Coronary artery (tissue), 2 donors: ENCODE measurements around the gene CCNI.
"Not testable (repeated sequence)": the region's sequence is repeated elsewhere in the genome, so short reads cannot be mapped to it uniquely, and the experiment has no call there.

Experiments
- DNase-seq: peaks from one replicate; pipeline ENCODE4 v3.0.0-alpha.2; 2017; ENCODE audit warnings: low spot score
- H3K27ac ChIP-seq, 2 donors: fragments of 200-600 bp; sonication (generic); one replicate each; pipeline ENCODE4 v1.5.1; 2016 to 2019
- H3K4me3 ChIP-seq: fragments of 200-600 bp; sonication (generic); 2 replicates; pipeline ENCODE4 v1.5.1; 2016; ENCODE audit warnings: mild to moderate bottlenecking, moderate library complexity
- TF ChIP-seq, protein P1 (sequence below): fragments of 200-600 bp; sonication (generic); IDR thresholded peaks from one replicate; pipeline ENCODE4 v1.5.1; 2019; ENCODE audit warnings: antibody characterized with exemption

The CCNI gene

DNA sequence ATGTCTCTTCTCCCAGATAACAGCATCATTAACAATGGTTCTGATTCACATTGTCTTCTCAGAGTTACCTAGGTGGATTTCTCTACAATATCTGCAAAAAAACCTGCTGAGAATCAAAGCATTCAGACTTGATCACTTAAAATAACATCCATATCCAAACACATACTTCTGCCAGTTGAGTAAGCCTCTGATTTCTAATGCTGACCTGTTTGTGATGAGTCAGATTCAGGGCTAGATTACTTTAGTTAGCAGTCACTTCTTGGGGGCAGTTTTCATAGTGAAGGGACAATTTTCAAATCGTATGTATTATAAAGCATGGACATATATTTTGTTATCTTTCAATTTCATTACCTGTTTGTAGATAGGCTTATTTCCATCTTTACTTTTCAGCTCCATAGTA is 35.5 kb downstream of the CCNI start:
- TF ChIP-seq, protein P1, sequence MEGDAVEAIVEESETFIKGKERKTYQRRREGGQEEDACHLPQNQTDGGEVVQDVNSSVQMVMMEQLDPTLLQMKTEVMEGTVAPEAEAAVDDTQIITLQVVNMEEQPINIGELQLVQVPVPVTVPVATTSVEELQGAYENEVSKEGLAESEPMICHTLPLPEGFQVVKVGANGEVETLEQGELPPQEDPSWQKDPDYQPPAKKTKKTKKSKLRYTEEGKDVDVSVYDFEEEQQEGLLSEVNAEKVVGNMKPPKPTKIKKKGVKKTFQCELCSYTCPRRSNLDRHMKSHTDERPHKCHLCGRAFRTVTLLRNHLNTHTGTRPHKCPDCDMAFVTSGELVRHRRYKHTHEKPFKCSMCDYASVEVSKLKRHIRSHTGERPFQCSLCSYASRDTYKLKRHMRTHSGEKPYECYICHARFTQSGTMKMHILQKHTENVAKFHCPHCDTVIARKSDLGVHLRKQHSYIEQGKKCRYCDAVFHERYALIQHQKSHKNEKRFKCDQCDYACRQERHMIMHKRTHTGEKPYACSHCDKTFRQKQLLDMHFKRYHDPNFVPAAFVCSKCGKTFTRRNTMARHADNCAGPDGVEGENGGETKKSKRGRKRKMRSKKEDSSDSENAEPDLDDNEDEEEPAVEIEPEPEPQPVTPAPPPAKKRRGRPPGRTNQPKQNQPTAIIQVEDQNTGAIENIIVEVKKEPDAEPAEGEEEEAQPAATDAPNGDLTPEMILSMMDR: no peak
- no peak for DNase-seq
- H3K4me3 ChIP-seq: no peak overlapping the region
- H3K27ac ChIP-seq: no peak overlapping the region

DNA sequence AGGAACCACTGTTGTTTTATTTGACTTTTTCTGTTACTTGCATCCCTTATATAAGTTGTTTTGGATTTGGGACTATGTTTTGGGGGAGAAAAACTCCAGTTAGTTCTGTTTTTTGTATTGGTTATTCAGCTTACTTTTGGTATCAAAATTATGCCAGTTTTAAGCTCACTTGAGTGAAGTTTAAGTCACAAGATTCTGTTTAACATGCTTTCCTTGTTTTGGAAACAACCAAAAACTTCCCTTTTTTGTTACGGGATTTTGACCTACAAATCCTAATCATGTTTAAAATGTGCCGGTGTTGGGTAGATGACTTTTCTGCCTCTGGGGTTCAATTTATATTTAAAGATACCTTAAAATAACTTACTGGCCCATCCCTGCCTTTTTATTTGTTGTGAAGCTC is 36.0 kb downstream of the CCNI start:
- Histone ChIP-seq H3K4me3 (no peak overlapping the region), H3K27ac (no peak overlapping the region)
- TF ChIP-seq, protein P1: no peak
- DNase-seq: no peak

DNA sequence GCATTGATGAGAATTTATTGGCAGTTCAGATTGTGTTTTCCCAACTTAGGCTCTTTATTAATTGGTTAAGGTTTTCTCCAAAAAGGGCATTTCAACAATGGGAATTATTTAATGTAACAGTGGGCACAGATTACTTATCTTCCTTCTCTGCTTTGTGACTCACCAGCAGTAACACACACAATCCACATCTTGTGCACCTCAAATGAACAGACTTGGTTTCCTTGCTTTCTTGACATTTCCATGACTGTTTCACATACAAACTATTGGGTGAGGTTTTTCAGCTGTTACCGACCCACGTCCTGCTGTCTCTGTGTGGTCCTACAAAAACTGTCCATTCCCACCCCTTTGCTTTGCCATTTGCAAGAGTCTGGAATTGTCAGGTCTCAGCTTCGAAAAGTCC is 38.1 kb downstream of the CCNI start:
- H3K27ac ChIP-seq: no peak overlapping the region
- H3K4me3 ChIP-seq: no peak overlapping the region
- TF ChIP-seq, protein P1: no peak
- DNase-seq: no peak

DNA sequence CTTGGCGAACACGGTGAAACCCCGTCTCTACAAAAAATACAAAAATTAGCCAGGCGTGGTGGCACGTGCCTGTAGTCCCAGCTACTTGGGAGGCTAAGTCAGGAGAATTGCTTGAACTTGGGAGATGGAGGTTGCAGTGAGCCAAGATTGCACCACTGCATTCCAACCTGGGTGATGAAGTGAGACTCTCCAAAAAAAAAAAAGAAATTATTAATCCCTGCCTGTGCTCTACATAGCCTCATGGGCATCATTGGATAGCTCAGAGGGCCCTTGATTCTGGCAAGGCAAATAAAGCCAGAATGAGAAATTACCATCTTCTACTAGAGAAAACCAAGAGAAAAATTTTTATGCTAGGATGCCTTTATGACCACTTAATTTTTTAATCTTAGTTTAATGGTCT is 38.6 kb downstream of the CCNI start:
- not testable (repeated sequence) for DNase-seq, H3K27ac ChIP-seq

DNA sequence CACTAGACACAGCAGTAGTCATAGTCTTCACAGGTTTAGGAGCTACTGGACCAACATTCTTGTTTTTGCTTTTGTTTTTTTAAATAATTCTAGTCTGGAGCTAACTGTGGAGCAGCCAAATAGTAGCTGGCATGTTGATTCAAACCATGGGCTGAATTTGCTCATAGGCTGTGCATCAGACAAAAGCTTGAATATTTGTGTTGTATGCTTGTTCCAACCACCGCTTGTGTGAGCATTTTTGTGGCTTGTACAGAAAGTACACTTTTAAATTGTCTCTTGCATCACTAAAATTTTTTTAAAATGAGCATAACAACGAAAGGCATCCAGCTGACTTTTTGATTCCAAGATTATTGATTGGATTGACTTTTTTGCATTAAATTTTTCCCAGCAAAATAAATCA is 39.6 kb downstream of the CCNI start:
- H3K4me3 ChIP-seq: no peak overlapping the region
- H3K27ac ChIP-seq: peak overlapping the region in 1 of 2 donors; percentile 40
- TF ChIP-seq, protein P1: no peak
- no peak for DNase-seq

More for the DNA sequence above, 38.6 kb downstream of the CCNI start:
- H3K4me3 ChIP-seq: not testable (repeated sequence)

DNA sequence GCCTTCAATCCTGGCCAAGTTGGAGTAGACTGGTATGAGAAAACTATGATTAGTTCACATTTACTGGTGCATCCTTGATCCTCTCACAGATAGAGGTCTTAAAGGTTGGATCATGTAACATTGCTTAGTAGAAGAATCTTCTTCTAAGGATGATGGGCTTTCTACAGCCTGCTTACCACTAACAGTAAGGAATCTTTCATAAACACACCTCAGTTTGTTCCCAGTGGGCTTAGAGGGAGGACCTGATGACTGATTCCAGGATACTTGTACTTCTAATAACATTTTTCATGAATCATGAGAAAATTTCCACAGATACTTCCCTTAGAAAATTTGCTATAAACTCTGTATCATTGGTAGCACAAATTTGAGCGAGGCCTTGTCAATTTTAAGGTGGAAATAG is 40.6 kb downstream of the CCNI start:
- H3K4me3 ChIP-seq: no peak overlapping the region
- TF ChIP-seq, protein P1: no peak
- H3K27ac ChIP-seq: peak overlapping the region in 1 of 2 donors; percentile 40
- DNase-seq: no peak

DNA sequence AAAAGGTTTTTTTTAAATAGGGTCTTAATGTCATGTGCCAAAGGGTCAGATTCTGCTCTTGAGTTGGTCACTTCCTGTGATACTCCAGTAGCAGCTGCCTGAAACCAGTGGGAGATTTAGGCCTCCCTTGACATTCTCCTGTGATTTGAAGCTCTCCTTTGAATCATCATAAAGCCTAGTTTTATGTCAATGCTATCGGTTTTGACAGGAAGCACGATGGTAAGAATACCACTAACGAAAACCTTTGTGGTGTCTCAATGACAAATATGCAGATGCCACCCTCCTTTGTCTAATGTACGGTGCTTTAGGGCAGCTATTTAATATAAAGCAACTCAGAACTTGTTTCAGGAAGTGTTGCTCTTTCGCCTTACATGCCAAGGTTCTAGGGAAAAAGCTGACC is 44.2 kb downstream of the CCNI start:
- no peak for DNase-seq
- Histone ChIP-seq H3K27ac (no peak overlapping the region), H3K4me3 (no peak overlapping the region)
- TF ChIP-seq, protein P1: no peak

DNA sequence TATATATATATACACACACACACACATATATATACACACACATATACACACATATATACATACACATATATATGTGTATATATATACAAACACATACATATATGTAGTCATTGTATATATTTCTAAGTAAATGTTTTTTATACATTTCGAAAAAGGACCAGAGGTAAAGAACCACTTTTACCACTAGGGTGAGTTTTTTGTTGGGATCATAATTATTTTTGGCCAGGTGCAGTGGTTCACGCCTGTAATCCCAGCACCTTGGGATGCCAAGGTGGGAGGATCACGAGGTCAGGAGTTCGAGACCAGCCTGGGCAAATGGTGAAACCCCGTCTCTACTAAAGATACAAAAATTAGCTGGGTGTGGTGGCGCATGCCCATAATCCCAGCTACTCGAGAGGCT is 46.0 kb downstream of the CCNI start:
- not testable (repeated sequence) for H3K27ac ChIP-seq, H3K4me3 ChIP-seq, DNase-seq
